Urinary bladder (tissue), 4 donors: Measurements from ENCODE around the gene C16orf89. TPM values are rescaled to one million over a fixed set of nuclear protein-coding genes. Genes with fewer than 3 reads are reported as not detected.

ENCODE experiments used
- DNase-seq: peaks from one replicate; pipeline ENCODE4 v3.0.0-alpha.2; 2015; ENCODE audit errors: extremely low spot score
- H3K27ac ChIP-seq: one replicate; pipeline ENCODE4 v1.5.1; 2013; ENCODE audit warnings: low read depth, mild to moderate bottlenecking, moderate library complexity
- H3K36me3 ChIP-seq: one replicate; pipeline ENCODE4 v1.6.1; 2013; ENCODE audit warnings: mild to moderate bottlenecking, moderate library complexity; ENCODE audit not compliant: insufficient read depth
- H3K4me1 ChIP-seq: one replicate; pipeline ENCODE4 v1.6.1; 2013; ENCODE audit warnings: mild to moderate bottlenecking, moderate library complexity; ENCODE audit not compliant: insufficient read depth
- H3K4me3 ChIP-seq: one replicate; pipeline ENCODE4 v1.5.1; 2013; ENCODE audit warnings: low read depth, low read length
- WGBS: extraction: QIAGEN DNeasy Blood & Tissue Kit; methylation state at CpG from one replicate; pipeline ENCODE4 v1.1.7; 2013; 5-methylcytosine and 5-hydroxymethylcytosine counted together
- polyA plus RNA-seq: library from polyadenylated mRNA; stranded (reverse); fragments of 200-250 nt; gene quantifications from one replicate; pipeline ENCODE4 v1.2.3, GENCODE V29; 2013
- total RNA-seq: library from RNA; depleted of rRNA; stranded (reverse); fragments of >200 nt; gene quantifications from one replicate; pipeline ENCODE4 v1.2.3, GENCODE V29; 2014
- donor health status: healthy with polysubstance abuse.
- donor health status: healthy.

C16orf89 gene
- total and polyA plus RNA-seq, 2 donors = 6.0 to 11.1 TPM

DNA sequence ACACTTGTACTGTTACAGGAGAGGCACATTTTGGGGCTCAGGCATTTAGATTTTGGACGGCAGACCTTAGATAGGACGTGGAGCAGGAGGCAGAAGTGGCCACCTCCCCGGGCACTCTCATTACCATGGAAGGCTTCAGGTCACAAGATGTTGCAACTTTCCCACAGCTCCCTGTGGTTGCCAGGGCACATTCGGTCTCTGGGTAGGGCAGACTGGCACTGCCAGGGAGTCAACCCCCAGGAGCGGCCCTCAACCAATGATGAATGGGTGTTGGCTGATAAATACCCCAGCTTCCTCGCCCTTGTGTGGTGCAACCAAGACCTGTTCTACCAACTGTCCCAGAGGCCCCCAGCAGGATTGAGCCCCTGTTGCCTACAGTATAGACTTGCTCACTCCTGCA is 43.2 kb downstream of the C16orf89 start:
- 90% methylated on average over 6 of the region's 6 CpGs for WGBS
- H3K4me3 ChIP-seq = no peak overlapping the region
- DNase-seq = no peak
- H3K27ac ChIP-seq = no peak overlapping the region
- no peaks in the 10 kb centered on the region for H3K36me3 ChIP-seq
- no peaks in the 10 kb centered on the region for H3K4me1 ChIP-seq

- DNase-seq = no peak
- 70% methylated on average over 15 of the region's 15 CpGs for WGBS
- no peak overlapping the region for H3K4me3 ChIP-seq
- no peaks in the 10 kb centered on the region for H3K4me1 ChIP-seq
- H3K36me3 ChIP-seq = no peaks in the 10 kb centered on the region
- H3K27ac ChIP-seq = no peak overlapping the region
Observed at GRCh38 chr16:5020551-5020950, 45.2 kb downstream of the C16orf89 start.

- DNase-seq = no peak
- Histone ChIP-seq H3K4me3 (no peak overlapping the region), H3K27ac (no peak overlapping the region), H3K36me3 (no peaks in the 10 kb centered on the region), H3K4me1 (no peaks in the 10 kb centered on the region)
- 79% methylated on average over 6 of the region's 6 CpGs for WGBS
Observed at GRCh38 chr16:5019775-5020174, 46.0 kb downstream of the C16orf89 start.

- DNase-seq = peak; percentile 18
- WGBS = 34% methylated on average over 9 of the region's 9 CpGs
- Histone ChIP-seq H3K4me1 (no peaks in the 10 kb centered on the region), H3K36me3 (no peaks in the 10 kb centered on the region), H3K27ac (no peak overlapping the region), H3K4me3 (no peak overlapping the region)
Observed at GRCh38 chr16:5018793-5019192, 47.0 kb downstream of the C16orf89 start.

DNA sequence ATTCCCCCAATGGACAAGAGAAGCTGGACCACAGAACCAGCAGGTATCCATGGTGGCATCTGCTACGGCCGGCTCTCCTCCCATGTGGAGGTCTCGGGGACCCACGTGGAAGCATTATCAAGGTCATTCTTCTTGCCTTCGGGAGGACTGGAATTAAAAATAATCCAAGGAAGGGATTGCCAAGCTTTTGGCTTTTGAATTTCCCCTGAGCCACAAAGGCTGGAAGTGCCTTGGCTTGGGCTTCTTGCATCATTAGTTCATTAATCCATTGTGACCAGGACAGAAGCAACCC is 48.1 kb downstream of the C16orf89 start:
- Histone ChIP-seq H3K27ac (no peak overlapping the region), H3K4me3 (no peak overlapping the region), H3K4me1 (no peaks in the 10 kb centered on the region), H3K36me3 (no peaks in the 10 kb centered on the region)
- WGBS = 83% methylated on average over 5 of the region's 5 CpGs
- no peak for DNase-seq

DNA sequence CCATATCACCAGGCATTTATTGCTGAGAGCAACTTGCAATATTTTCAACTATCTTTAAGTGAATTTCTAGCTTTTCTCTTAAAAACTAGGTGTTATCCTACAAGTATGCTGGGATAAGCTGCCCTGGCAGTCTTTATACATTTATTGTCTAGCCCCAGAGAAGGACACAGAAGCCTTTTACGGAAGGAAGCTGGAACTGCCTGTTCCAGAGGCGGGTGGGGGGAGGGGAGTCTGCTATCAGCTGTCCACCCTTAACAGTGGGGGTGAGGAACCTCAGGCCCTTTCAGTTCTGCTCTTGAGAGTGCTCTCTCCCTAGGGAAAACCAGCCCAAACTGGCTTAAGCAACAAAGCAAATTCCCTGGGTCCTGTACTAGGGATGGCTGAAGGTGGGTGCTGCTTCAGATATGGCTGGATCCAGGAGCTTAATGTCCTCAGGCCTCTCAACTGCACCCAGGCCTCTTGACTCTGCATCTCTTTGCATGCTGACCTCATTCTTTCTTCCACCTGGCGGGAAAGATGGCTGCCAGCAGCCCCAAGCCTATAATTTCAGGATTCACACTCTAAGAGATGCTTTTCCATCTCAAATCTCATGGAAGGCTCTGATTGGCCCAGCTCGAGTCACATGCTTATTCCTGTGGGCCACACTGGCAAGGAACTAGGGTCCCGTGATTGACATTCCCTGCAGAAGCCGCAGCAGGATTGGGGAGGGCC is 48.6 kb downstream of the C16orf89 start:
- H3K36me3 ChIP-seq = no peaks in the 10 kb centered on the region
- 66% methylated on average over 6 of the region's 6 CpGs for WGBS
- H3K4me3 ChIP-seq = no peak overlapping the region
- no peak overlapping the region for H3K27ac ChIP-seq
- no peaks in the 10 kb centered on the region for H3K4me1 ChIP-seq
- DNase-seq = no peak

- H3K4me1 ChIP-seq = no peaks in the 10 kb centered on the region
- 83% methylated on average over 4 of the region's 4 CpGs for WGBS
- DNase-seq = no peak
- H3K4me3 ChIP-seq = no peak overlapping the region
- no peak overlapping the region for H3K27ac ChIP-seq
- H3K36me3 ChIP-seq = no peaks in the 10 kb centered on the region
Observed at GRCh38 chr16:5015887-5016286, 49.9 kb downstream of the C16orf89 start.

- Histone ChIP-seq H3K27ac (no peak overlapping the region), H3K36me3 (no peaks in the 10 kb centered on the region), H3K4me3 (no peak overlapping the region), H3K4me1 (no peaks in the 10 kb centered on the region)
- DNase-seq = no peak
- 67% methylated on average over 4 of the region's 4 CpGs for WGBS
Observed at GRCh38 chr16:5015351-5015750, 50.4 kb downstream of the C16orf89 start.

DNA sequence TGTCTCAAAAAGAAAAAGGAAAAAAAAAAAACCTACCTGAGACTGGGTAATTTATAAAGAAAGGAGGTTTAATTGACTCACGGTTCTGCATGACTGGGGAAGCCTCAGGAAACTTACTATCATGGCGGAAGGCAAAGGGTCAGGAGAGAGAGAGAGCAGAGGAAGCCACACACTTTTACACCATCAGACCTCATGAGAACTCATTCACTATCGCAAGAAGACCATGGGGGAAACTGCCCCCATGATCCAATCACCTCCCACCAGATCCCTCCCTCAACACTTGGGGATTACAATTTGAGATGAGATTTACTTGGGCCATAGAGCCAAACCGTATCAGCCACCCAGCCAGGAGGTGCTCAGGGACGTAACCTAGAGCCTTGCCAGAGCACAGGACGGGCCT is 52.9 kb downstream of the C16orf89 start:
- 75% methylated on average over 6 of the region's 6 CpGs for WGBS
- no peak for DNase-seq
- Histone ChIP-seq H3K4me1 (no peaks in the 10 kb centered on the region), H3K4me3 (no peak overlapping the region), H3K27ac (no peak overlapping the region), H3K36me3 (no peaks in the 10 kb centered on the region)

DNA sequence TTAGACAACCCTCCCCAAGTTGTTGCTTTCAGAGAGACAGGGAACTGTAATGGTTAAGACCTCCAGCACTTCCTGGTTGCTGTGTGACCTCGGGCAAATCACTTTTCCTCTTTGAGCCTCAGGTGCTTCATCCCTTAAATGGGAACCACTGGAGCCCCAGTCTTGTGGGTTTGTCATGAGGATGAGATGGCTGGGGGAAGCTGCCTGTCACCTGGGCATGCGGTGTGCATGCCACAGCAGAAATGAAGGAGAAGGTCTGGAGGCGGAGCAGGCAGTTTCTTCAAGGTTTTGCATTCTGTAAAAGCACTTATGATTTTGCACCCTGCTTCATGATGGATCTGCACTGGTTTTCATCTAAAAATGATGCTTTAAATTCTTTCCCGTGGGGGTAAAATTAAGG is 54.1 kb downstream of the C16orf89 start:
- no peaks in the 10 kb centered on the region for H3K36me3 ChIP-seq
- H3K4me1 ChIP-seq = no peaks in the 10 kb centered on the region
- no peak overlapping the region for H3K4me3 ChIP-seq
- WGBS = 51% methylated on average over 4 of the region's 4 CpGs
- no peak overlapping the region for H3K27ac ChIP-seq
- no peak for DNase-seq

GRCh38 chr16:5010576-5011329 is 55.0 kb downstream of the C16orf89 start:
- Histone ChIP-seq H3K4me3 (no peak overlapping the region), H3K36me3 (no peaks in the 10 kb centered on the region), H3K27ac (no peak overlapping the region), H3K4me1 (no peaks in the 10 kb centered on the region)
- DNase-seq = no peak
- WGBS = 40% methylated on average over 15 of the region's 15 CpGs

- DNase-seq = no peak
- Histone ChIP-seq H3K4me3 (no peak overlapping the region), H3K36me3 (no peaks in the 10 kb centered on the region), H3K4me1 (no peaks in the 10 kb centered on the region), H3K27ac (no peak overlapping the region)
- whole genome bisulfite sequencing = 84% methylated on average over 18 of the region's 18 CpGs
Observed at GRCh38 chr16:5008311-5008731, 57.4 kb downstream of the C16orf89 start.

DNA sequence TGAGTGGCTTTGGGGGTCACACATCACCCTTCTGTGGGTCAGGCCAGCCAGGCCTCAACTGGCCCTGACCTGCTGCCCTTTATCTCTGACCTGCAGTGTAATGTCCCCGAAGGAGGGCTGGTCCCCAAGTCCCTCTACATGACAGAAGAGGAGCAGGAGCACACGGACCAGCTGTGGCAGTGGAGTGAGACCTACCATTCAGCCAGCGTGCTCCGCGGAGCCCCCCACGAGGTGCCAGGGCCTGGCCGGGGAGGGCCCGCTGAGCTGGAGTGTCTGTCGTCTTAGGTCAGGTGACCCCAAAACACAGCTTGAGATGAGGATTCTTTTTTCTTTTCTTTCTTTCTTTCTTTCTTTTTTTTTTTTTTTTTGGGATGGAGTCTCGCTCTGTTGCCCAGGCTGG is 58.5 kb downstream of the C16orf89 start:
- H3K4me3 ChIP-seq = no peak overlapping the region
- 87% methylated on average over 10 of the region's 10 CpGs for WGBS
- no peak overlapping the region for H3K27ac ChIP-seq
- no peaks in the 10 kb centered on the region for H3K36me3 ChIP-seq
- DNase-seq = no peak
- no peaks in the 10 kb centered on the region for H3K4me1 ChIP-seq

DNA sequence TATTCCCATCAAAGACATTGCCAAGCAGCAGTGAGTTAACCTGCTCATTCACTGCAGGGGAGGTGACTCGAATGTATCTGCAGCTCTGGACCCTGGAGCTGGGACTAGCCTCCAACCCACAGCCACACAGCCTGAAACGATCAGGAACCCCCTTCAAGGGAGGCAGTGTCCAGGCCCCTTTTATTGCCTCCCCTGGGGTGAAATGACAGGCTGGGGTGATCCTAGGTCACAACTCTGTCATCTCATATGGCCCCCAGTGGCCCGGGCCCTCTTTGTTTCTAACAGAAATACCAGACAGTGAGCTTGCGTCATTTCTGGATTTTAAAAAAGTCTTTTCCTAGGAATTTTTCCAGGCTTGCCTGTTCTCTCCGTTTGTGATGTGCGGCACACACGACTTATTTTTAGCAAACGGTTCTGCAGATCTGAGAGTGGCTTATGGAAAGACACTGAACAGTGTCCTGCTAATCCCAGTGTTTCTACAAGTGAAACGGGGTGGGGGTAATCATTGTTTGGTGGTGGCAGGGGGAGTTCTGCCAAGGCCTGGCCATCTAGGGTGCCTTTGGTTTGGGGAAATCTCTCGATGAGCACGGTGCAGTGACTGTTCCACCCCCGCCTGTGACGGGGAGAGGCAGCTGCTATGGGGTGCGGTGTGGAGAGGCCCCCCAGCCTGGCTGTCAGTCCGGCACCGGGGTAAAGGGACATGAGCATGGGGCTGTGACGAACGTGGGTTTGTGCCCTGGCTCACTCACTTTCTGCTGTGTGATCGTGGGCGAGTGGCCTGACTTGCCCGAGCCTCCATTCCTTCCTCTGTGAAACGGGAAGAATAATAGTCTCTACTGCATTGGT is 59.2 kb downstream of the C16orf89 start:
- H3K36me3 ChIP-seq = no peaks in the 10 kb centered on the region
- H3K27ac ChIP-seq = no peak overlapping the region
- WGBS = 65% methylated on average over 22 of the region's 22 CpGs
- H3K4me3 ChIP-seq = no peak overlapping the region
- DNase-seq = no peak
- no peaks in the 10 kb centered on the region for H3K4me1 ChIP-seq
